Measurements from ENCODE around the gene MAPKAP1. TPM values are rescaled to one million over a fixed set of nuclear protein-coding genes. Genes with fewer than 3 reads are reported as not detected.
"Not testable (repeated sequence)": the region's sequence is repeated elsewhere in the genome, so short reads cannot be mapped to it uniquely, and the experiment has no call there.

The MAPKAP1 gene
- polyA plus RNA-seq, 4 donors, result 38.4 to 57.4 (median 43.6) TPM

DNA sequence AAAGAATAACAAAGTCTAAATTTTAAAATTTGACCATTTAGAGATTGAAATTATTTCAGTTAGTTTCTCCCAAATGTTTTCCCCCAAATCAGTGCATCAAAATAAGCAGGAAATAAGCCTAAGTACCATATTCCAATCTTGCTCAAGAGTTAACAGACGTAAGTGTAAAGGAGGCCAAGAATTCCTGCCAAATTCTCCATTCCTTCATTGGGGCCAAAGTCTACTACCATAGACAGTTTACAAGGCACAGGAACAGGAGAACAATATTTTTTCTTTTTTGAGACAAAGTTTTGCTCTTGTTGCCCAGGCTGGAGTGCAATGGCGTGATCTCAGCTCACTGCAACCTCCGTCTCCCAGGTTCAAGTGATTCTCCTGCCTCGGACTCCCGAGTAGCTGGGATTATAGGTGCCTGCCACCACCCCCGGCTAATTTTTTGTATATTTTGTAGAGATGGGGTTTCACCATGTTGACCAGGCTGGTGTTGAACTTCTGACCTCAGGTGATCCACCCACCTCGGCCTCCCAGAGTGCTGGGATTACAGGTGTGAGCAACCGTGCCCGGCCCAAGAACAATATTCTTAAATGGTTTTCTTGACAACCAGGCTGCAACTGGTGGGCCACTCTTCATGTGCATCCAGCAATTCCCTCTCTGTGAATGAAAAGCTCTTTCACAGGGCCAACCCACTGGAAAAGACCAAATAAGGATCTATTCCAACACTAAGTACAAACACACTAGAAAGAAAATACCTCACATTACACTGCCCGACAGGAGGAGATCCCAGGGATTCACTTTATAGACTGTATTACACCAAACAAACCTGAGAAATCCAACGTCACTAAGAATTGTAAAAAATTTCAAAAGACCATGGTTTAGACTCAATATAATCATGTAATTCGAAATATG, 127.7 kb downstream of the MAPKAP1 start:
- WGBS, 3 donors, result 76 to 87% (median 76%) methylated on average over 12 of the region's 12 CpGs
- H3K27me3 ChIP-seq (ENCODE audit: control insufficient read depth in 3 of 3, insufficient read depth in 3 of 3, low read length in 3 of 3), result no peaks in the 10 kb centered on the region
- FAIRE-seq (no peak), DNase-seq (peak in 1 of 2 donors; percentile 37)
- H3K4me3 ChIP-seq (ENCODE audit: low read depth in 1 of 3, low read length in 3 of 3), result no peak overlapping the region
- peaks cover 0 to 4% (median 3%) of the 10 kb centered on the region in 3 donors for H3K36me3 ChIP-seq (ENCODE audit: control insufficient read depth in 3 of 3, insufficient read depth in 2 of 3, low read depth in 1 of 3, low read length in 3 of 3)
- H3K27ac ChIP-seq (ENCODE audit: low read depth in 1 of 3, low read length in 2 of 3), result no peak overlapping the region
- H3K9me3 ChIP-seq (ENCODE audit: control insufficient read depth in 2 of 2, insufficient read depth in 1 of 2, low read depth in 1 of 2, low read length in 1 of 2), result peaks cover 0 to 3% of the 10 kb centered on the region in 2 donors
- no peaks in the 10 kb centered on the region for H3K4me1 ChIP-seq (ENCODE audit: control insufficient read depth in 3 of 3, insufficient read depth in 2 of 3, low read depth in 1 of 3, low read length in 2 of 3)

DNA sequence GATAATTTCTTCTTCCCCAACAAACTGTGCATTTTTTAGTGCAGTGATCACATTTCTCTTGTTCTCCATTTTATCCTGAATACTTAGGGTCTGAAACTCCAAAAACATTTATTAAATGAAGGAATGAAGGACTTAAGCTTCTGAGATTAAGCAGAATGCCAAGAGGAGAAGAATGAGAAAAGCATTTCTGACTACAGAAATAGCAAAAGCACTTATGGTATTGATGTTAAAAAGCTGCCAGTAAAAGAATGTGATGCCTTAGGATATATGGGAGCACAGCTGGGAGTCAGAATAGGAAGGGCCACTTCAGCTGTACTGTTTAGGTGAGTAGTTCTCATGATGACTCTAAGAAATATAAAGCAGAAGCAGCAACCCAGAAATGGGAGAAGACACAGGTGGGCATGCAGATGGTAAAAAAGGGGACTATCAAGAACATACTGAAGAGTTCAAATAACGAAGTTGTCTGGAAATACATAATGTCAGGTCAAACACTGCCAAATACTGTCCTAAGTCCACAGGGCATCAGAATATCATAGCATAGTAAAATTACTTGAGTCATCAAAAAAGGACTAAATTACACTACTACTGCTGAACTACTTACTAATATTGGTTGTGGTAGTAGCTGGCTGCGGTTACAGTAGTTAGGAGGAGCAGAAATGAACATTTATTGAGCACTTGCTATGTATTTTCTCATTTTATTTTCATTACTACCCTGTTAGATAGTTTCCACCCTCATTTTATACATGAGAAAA, 132.7 kb downstream of the MAPKAP1 start:
- peaks cover 0 to 18% of the 10 kb centered on the region in 2 donors for H3K9me3 ChIP-seq (ENCODE audit: control insufficient read depth in 2 of 2, insufficient read depth in 1 of 2, low read depth in 1 of 2, low read length in 1 of 2)
- FAIRE-seq, result no peak
- no peak for DNase-seq
- H3K36me3 ChIP-seq (ENCODE audit: control insufficient read depth in 3 of 3, insufficient read depth in 2 of 3, low read depth in 1 of 3, low read length in 3 of 3), result no peaks in the 10 kb centered on the region
- H3K4me3 ChIP-seq (ENCODE audit: low read depth in 1 of 3, low read length in 3 of 3), result no peak overlapping the region
- no peaks in the 10 kb centered on the region for H3K27me3 ChIP-seq (ENCODE audit: control insufficient read depth in 3 of 3, insufficient read depth in 3 of 3, low read length in 3 of 3)
- no peaks in the 10 kb centered on the region for H3K4me1 ChIP-seq (ENCODE audit: control insufficient read depth in 3 of 3, insufficient read depth in 2 of 3, low read depth in 1 of 3, low read length in 2 of 3)
- no peak overlapping the region for H3K27ac ChIP-seq (ENCODE audit: low read depth in 1 of 3, low read length in 2 of 3)
- WGBS, 3 donors, result 87 to 93% (median 90%) methylated on average over 2 of the region's 2 CpGs

DNA sequence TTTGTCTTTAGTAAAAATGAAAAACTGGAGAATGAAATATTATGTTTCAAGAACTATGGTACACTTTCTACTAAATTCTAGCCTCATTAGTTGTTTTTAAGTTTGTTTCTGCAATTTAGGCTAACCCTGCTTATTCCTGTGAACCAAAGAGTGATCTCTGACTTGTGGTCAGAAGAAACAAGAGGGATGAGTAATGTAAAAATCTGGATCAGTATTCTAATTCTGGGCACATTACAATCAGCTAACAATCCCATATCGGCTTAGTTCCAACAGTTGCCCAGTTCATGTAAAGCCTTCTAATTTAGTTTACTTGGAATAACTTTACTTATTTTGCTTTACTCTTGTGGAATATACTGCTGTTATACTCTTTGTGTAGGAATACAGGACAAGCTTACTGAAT, 134.5 kb downstream of the MAPKAP1 start:
- H3K27me3 ChIP-seq (ENCODE audit: control insufficient read depth in 3 of 3, insufficient read depth in 3 of 3, low read length in 3 of 3); DNase-seq; FAIRE-seq; H3K27ac ChIP-seq (ENCODE audit: low read depth in 1 of 3, low read length in 2 of 3); H3K4me3 ChIP-seq (ENCODE audit: low read depth in 1 of 3, low read length in 3 of 3); H3K36me3 ChIP-seq (ENCODE audit: control insufficient read depth in 3 of 3, insufficient read depth in 2 of 3, low read depth in 1 of 3, low read length in 3 of 3); H3K4me1 ChIP-seq (ENCODE audit: control insufficient read depth in 3 of 3, insufficient read depth in 2 of 3, low read depth in 1 of 3, low read length in 2 of 3): not testable (repeated sequence)
- H3K9me3 ChIP-seq (ENCODE audit: control insufficient read depth in 2 of 2, insufficient read depth in 1 of 2, low read depth in 1 of 2, low read length in 1 of 2), result peaks cover 0 to 18% of the 10 kb centered on the region in 2 donors
- 97 to 100% (median 98%) methylated on average over 1 of the region's 1 CpG for WGBS, 3 donors

DNA sequence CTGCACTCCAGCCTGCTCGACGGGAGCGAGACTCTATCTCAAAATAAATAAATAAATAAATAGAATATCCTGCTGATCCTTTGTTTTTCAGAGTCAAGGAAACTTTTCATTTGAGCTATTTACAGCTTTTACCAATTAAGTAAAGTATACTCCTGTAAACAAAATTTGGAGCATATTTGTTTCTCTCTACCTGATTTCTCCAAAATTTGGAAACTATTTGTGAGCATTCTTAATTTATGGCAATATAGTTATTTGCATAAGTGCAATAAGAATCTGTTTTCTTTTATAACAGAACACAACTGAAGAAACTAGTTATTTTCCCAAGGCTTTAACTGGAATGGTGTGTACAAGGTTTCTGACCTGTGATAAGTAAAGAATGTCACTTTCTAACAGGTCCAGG, 135.2 kb downstream of the MAPKAP1 start:
- not testable (repeated sequence) for FAIRE-seq; H3K4me1 ChIP-seq (ENCODE audit: control insufficient read depth in 3 of 3, insufficient read depth in 2 of 3, low read depth in 1 of 3, low read length in 2 of 3); H3K27ac ChIP-seq (ENCODE audit: low read depth in 1 of 3, low read length in 2 of 3); H3K36me3 ChIP-seq (ENCODE audit: control insufficient read depth in 3 of 3, insufficient read depth in 2 of 3, low read depth in 1 of 3, low read length in 3 of 3); H3K4me3 ChIP-seq (ENCODE audit: low read depth in 1 of 3, low read length in 3 of 3); H3K27me3 ChIP-seq (ENCODE audit: control insufficient read depth in 3 of 3, insufficient read depth in 3 of 3, low read length in 3 of 3); DNase-seq
- H3K9me3 ChIP-seq (ENCODE audit: control insufficient read depth in 2 of 2, insufficient read depth in 1 of 2, low read depth in 1 of 2, low read length in 1 of 2), result peaks cover 0 to 18% of the 10 kb centered on the region in 2 donors
- 99 to 100% (median 99%) methylated on average over 3 of the region's 3 CpGs for WGBS, 3 donors

DNA sequence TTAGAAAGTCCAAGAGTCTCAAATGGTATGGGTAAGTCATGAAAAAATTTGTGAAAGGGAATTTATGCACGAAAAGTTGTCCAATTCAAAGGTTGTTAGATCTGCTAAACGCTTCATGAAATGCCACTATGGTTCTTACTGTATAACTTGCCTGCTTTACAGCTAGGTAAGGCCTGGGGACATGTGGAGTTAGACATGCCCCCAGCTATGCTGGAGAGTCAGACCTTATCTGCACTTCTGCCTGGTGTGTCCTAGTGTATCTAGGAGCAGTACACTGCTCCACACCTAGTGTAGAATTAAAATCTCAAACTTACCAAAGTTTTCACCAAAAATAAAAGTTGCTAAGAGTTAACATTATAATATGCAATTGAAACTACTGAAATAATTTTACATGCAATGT, 136.8 kb downstream of the MAPKAP1 start:
- Histone ChIP-seq H3K4me3 (ENCODE audit: low read depth in 1 of 3, low read length in 3 of 3) (no peak overlapping the region), H3K27me3 (ENCODE audit: control insufficient read depth in 3 of 3, insufficient read depth in 3 of 3, low read length in 3 of 3) (no peaks in the 10 kb centered on the region), H3K36me3 (ENCODE audit: control insufficient read depth in 3 of 3, insufficient read depth in 2 of 3, low read depth in 1 of 3, low read length in 3 of 3) (no peaks in the 10 kb centered on the region), H3K4me1 (ENCODE audit: control insufficient read depth in 3 of 3, insufficient read depth in 2 of 3, low read depth in 1 of 3, low read length in 2 of 3) (no peaks in the 10 kb centered on the region), H3K27ac (ENCODE audit: low read depth in 1 of 3, low read length in 2 of 3) (no peak overlapping the region), H3K9me3 (ENCODE audit: control insufficient read depth in 2 of 2, insufficient read depth in 1 of 2, low read depth in 1 of 2, low read length in 1 of 2) (peaks cover 0 to 14% of the 10 kb centered on the region in 2 donors)
- FAIRE-seq (no peak), DNase-seq (no peak)
- WGBS, 3 donors, result 94 to 98% (median 95%) methylated on average over 2 of the region's 2 CpGs

DNA sequence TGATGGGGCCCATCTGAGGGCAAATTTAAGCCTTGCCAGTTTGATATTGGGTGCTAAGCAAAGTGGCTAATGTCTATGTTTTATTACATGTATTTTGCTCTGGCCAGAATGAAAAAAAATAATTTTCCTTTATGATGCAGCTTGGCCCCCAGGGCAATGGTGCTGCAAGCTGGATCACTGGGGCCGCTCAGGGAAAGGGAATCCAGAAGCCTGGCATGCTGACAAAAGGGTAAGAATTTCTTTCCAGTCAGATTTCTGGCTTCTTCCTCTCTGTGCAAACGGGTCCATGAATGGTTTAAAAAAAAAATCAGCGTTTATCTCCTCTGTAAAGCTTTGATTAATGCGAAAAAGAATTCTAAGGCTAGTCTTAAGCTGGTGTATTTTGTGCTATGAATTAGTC, 138.4 kb downstream of the MAPKAP1 start:
- no peak overlapping the region for H3K27ac ChIP-seq (ENCODE audit: low read depth in 1 of 3, low read length in 2 of 3)
- WGBS, 3 donors, result 77 to 98% (median 96%) methylated on average over 4 of the region's 4 CpGs

DNA sequence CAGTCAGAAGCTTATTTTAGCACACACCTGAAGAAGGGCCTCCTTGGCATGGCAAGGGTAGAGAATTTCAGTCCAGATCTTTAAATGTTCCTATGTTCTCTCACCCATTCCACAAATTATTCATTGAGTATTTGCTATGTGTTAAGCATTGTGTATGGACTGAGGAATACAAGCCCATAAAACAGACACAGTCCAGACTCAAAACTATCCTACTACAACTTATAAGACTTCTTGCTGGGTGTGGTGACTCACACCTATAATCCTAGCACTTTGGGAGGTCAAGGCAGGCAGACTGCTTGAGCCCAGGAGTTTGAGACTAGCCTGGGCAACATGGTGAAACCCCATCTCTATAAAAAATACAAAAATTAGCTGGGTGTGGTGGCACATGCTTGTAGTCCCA, 141.0 kb downstream of the MAPKAP1 start:
- H3K4me1 ChIP-seq (ENCODE audit: control insufficient read depth in 3 of 3, insufficient read depth in 2 of 3, low read depth in 1 of 3, low read length in 2 of 3); H3K9me3 ChIP-seq (ENCODE audit: control insufficient read depth in 2 of 2, insufficient read depth in 1 of 2, low read depth in 1 of 2, low read length in 1 of 2); DNase-seq; H3K27me3 ChIP-seq (ENCODE audit: control insufficient read depth in 3 of 3, insufficient read depth in 3 of 3, low read length in 3 of 3); H3K36me3 ChIP-seq (ENCODE audit: control insufficient read depth in 3 of 3, insufficient read depth in 2 of 3, low read depth in 1 of 3, low read length in 3 of 3); H3K27ac ChIP-seq (ENCODE audit: low read depth in 1 of 3, low read length in 2 of 3); FAIRE-seq; H3K4me3 ChIP-seq (ENCODE audit: low read depth in 1 of 3, low read length in 3 of 3): not testable (repeated sequence)

More for the DNA sequence above, 138.4 kb downstream of the MAPKAP1 start:
- no peak overlapping the region for H3K4me3 ChIP-seq (ENCODE audit: low read depth in 1 of 3, low read length in 3 of 3)
- FAIRE-seq, result no peak
- no peak for DNase-seq
- no peaks in the 10 kb centered on the region for H3K36me3 ChIP-seq (ENCODE audit: control insufficient read depth in 3 of 3, insufficient read depth in 2 of 3, low read depth in 1 of 3, low read length in 3 of 3)
- no peaks in the 10 kb centered on the region for H3K4me1 ChIP-seq (ENCODE audit: control insufficient read depth in 3 of 3, insufficient read depth in 2 of 3, low read depth in 1 of 3, low read length in 2 of 3)
- no peaks in the 10 kb centered on the region for H3K27me3 ChIP-seq (ENCODE audit: control insufficient read depth in 3 of 3, insufficient read depth in 3 of 3, low read length in 3 of 3)
- H3K9me3 ChIP-seq (ENCODE audit: control insufficient read depth in 2 of 2, insufficient read depth in 1 of 2, low read depth in 1 of 2, low read length in 1 of 2), result peaks cover 0 to 14% of the 10 kb centered on the region in 2 donors

DNA sequence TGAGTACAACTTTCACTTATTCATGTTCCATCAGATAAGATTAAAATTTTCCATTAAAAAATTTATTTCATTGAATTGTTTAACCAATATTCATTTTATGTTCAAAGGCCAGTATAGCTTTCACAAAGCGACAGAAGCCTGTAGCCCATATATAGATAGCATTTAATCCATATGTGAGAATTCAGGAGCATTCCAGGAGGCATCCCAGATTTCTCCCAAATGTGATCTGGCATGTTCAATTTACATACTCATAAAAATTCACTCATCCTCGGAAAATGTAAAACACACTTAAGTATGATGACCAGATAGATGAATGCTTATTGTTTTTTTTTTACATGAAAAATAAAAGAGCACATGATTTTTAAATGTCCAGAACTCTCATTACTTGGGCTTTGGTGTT, 141.9 kb downstream of the MAPKAP1 start:
- Histone ChIP-seq H3K4me3 (ENCODE audit: low read depth in 1 of 3, low read length in 3 of 3) (no peak overlapping the region), H3K4me1 (ENCODE audit: control insufficient read depth in 3 of 3, insufficient read depth in 2 of 3, low read depth in 1 of 3, low read length in 2 of 3) (peaks cover 0 to 2% (median 0%) of the 10 kb centered on the region in 3 donors), H3K36me3 (ENCODE audit: control insufficient read depth in 3 of 3, insufficient read depth in 2 of 3, low read depth in 1 of 3, low read length in 3 of 3) (no peaks in the 10 kb centered on the region), H3K27ac (ENCODE audit: low read depth in 1 of 3, low read length in 2 of 3) (no peak overlapping the region), H3K9me3 (ENCODE audit: control insufficient read depth in 2 of 2, insufficient read depth in 1 of 2, low read depth in 1 of 2, low read length in 1 of 2) (peaks cover 0 to under 1% of the 10 kb centered on the region in 2 donors), H3K27me3 (ENCODE audit: control insufficient read depth in 3 of 3, insufficient read depth in 3 of 3, low read length in 3 of 3) (no peaks in the 10 kb centered on the region)
- FAIRE-seq, result no peak
- 96 to 100% (median 99%) methylated on average over 2 of the region's 2 CpGs for WGBS, 3 donors
- DNase-seq, result no peak

Measured in small intestine (tissue), 7 donors.